ENCODE measurements around the gene TMEM219.
"Not testable (repeated sequence)": the region's sequence is repeated elsewhere in the genome, so short reads cannot be mapped to it uniquely, and the experiment has no call there.

Gene TMEM219

GRCh38 chr16:29996766-29997250, 34.9 kb downstream of the TMEM219 start:
- DNase-seq = no peak

- DNase-seq = no peak
Observed at GRCh38 chr16:29999605-30000004, 37.7 kb downstream of the TMEM219 start.

GRCh38 chr16:30000735-30001631, 39.1 kb downstream of the TMEM219 start:
- no peak for DNase-seq

- DNase-seq = no peak
Observed at GRCh38 chr16:30002614-30003346, 40.9 kb downstream of the TMEM219 start.

GRCh38 chr16:30003670-30004423, 42.0 kb downstream of the TMEM219 start:
- DNase-seq = no peak

GRCh38 chr16:30004424-30004776, 42.5 kb downstream of the TMEM219 start:
- no peak for DNase-seq

- DNase-seq = no peak
Observed at GRCh38 chr16:30004811-30005242, 42.9 kb downstream of the TMEM219 start.

- DNase-seq = peak; percentile 40 to 47
Observed at GRCh38 chr16:30005341-30006094, 43.6 kb downstream of the TMEM219 start.

- no peak for DNase-seq
Observed at GRCh38 chr16:30006095-30006473, 44.2 kb downstream of the TMEM219 start.

GRCh38 chr16:30006659-30007377, 44.9 kb downstream of the TMEM219 start:
- DNase-seq = no peak

GRCh38 chr16:30007378-30007895, 45.6 kb downstream of the TMEM219 start:
- no peak for DNase-seq

GRCh38 chr16:30009085-30009862, 47.4 kb downstream of the TMEM219 start:
- DNase-seq = no peak

- no peak for DNase-seq
Observed at GRCh38 chr16:30009990-30010843, 48.3 kb downstream of the TMEM219 start.

- DNase-seq = peak; percentile 42 to 51
Observed at GRCh38 chr16:30010844-30011713, 49.2 kb downstream of the TMEM219 start, which contains the start of gene DOC2A. Gene DOC2A (minus strand): TSS chr16:30011027. CDS start chr16:30010222, 805 bp downstream.

- DNase-seq = no peak
Observed at GRCh38 chr16:30011714-30012504, 50.0 kb downstream of the TMEM219 start.

GRCh38 chr16:30012598-30012997, 50.7 kb downstream of the TMEM219 start:
- DNase-seq = not testable (repeated sequence)

GRCh38 chr16:30015450-30015849, 53.6 kb downstream of the TMEM219 start:
- DNase-seq = not testable (repeated sequence)

All from stimulated activated CD4-positive, alpha-beta T cell treated with anti-CD3 and anti-CD28 coated beads, Interleukin-2, amount 100 ng/mL, for 24 hours (primary cell).